Measurements from ENCODE around the gene C7orf33.
"Not testable (repeated sequence)": the region's sequence is repeated elsewhere in the genome, so short reads cannot be mapped to it uniquely, and the experiment has no call there.

The C7orf33 gene

DNA sequence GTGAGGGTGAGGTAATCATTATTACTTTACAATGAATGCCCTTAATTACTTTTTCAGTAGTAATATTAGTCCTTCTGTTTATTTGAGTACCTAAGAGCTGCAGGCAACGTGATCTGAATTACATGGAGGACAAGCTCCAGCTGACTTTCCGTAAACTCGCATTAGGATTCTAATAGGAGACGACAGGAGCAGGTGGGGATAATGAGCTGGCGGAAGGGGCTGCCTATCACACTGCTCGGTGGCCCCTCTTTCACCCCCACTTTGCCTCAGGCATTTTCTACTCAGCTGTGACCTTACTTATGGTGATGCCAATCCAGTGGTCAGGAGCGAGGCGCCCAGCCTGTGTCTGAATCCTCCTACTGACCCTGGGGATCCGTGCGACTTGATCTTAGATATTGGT lies at the start of gene C7orf33:
Gene C7orf33, plus strand, starts transcription at position 296 of the 400 bp plus-strand sequence. CDS start 160 bp downstream, outside the sequence.
- DNase-seq = no peak

- DNase-seq = no peak
Observed at GRCh38 chr7:148541891-148542504, 48.6 kb upstream of the C7orf33 start.

- no peak for DNase-seq
Observed at GRCh38 chr7:148543302-148543701, 47.3 kb upstream of the C7orf33 start.

DNA sequence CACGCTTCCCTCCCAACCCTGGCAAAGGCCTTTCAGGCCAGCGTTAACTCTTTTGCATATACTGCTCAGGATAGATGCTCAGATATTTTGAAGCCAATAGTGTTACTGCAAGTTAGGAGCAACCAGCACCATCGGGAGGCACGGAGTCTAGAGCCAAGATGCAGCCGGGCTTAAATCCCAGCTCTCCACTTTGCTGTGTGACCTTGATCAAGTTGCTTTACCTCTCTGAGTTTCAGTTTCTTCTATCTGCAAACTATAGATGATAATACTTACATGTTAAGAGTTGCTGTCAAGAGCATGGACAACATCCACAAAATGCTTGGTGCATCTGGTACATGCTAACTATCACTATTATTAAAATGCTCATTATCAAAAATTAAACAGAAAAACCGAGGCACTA lies 45.4 kb upstream of the C7orf33 start:
- DNase-seq = no peak

DNA sequence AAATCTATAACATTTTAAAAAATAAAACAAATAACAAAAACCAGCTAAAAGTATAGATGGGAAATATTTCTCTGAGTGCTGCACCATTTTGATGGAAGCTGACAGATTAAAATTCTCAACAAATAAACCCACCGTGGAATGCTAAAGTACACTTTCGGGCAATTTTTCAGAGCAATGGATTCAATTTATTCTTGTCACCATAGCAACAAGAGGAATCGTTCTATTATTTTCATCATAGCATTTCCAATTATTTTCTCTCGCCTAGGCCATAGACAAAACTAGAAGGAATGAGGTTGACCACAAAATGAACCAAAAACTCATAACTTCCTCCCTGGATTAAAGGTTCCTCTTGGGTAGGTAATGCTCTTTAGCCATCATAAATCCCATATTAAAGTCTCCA lies 44.6 kb upstream of the C7orf33 start:
- no peak for DNase-seq

GRCh38 chr7:148546857-148547256 lies 43.7 kb upstream of the C7orf33 start:
- no peak for DNase-seq

GRCh38 chr7:148547951-148548350 lies 42.6 kb upstream of the C7orf33 start:
- no peak for DNase-seq

GRCh38 chr7:148553979-148554378 lies 36.6 kb upstream of the C7orf33 start:
- DNase-seq = no peak

GRCh38 chr7:148556892-148557291 lies 33.7 kb upstream of the C7orf33 start:
- no peak for DNase-seq

GRCh38 chr7:148558914-148559313 lies 31.7 kb upstream of the C7orf33 start:
- no peak for DNase-seq

GRCh38 chr7:148561099-148561498 lies 29.5 kb upstream of the C7orf33 start:
- DNase-seq = no peak

GRCh38 chr7:148563583-148564274 lies 26.8 kb upstream of the C7orf33 start:
- DNase-seq = no peak

GRCh38 chr7:148564275-148564951 lies 26.2 kb upstream of the C7orf33 start:
- not testable (repeated sequence) for DNase-seq

- no peak for DNase-seq
Observed at GRCh38 chr7:148566736-148567135, 23.8 kb upstream of the C7orf33 start.

DNA sequence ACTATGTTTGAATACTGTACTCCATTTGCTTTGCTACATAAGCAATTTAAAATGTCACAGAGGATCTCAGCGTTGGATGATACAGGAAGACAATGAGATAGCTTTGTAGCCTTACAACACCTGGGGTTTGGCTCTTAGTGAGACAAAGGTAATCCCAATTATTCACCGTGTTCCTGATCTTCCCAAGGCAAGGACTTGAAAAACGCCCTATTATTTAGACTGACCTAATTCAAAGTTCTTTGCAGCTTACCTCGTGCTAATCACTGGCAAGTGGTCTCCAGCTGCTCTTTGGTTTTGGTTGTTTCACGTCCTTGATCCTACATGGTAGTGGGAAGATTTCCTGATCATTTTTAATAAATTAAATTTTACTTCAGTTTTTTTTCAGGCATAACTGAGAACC lies 23.0 kb upstream of the C7orf33 start:
- DNase-seq = no peak

DNA sequence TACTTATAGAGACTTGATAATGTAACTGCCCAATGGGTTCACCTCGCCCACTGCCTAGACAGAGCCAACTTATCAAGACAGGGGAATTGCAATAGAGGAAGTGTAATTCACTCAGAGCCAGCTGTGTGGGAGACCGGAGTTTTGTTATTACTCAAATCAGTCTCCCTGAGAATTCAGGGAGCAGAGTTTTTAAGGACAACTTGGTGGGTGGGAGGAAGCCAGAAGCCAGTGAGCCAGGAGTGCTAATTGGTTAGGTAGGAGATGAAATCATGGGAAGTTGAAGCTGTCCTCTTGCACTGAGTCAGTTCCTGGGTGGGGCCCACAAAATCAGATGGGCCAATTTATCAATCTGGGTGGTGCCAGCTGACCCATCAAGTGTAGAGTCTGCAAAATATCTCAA lies 20.1 kb upstream of the C7orf33 start:
- DNase-seq = no peak

DNA sequence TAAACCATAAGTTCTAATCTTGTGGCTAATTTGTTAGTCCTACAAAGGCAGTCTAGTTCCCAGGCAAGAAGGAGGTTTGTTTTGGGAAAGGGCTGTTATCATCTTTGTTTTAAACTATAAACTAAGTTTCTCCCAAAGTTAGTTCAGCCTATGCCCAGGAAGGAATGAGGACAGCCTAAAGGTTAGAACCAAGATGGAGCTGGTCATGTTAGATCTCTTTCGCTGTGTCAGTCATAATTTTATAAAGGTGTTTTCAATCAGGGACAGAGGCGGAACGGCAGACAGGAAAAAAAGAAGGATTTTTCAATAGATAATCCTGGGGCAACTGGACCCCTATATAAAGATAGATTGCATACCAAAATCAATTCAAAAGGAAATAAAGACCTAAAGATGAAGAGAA lies 19.6 kb upstream of the C7orf33 start:
- DNase-seq = not testable (repeated sequence)

- no peak for DNase-seq
Observed at GRCh38 chr7:148571381-148571780, 19.2 kb upstream of the C7orf33 start.

DNA sequence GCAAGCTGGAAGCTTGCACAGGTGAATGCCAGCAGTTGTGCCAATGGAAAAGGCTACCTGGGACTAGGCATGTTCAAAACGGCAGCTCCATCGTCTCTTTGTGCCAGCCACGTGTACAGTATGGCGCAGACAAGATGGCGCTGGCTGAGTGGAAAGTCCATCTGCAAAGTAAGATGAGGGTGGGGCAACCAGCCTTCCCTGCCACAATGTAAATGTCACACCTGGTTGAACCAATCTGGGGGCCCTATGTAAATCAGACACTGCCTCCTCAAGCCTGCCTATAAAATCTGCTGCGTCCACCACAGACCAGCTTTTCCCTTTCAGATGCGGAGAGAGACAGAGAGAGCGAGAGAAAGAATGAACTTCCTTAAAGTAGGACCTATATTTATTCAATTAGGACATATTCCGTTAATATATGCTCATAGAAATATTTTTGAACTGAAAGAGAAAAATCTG lies 18.5 kb upstream of the C7orf33 start:
- DNase-seq = no peak

DNA sequence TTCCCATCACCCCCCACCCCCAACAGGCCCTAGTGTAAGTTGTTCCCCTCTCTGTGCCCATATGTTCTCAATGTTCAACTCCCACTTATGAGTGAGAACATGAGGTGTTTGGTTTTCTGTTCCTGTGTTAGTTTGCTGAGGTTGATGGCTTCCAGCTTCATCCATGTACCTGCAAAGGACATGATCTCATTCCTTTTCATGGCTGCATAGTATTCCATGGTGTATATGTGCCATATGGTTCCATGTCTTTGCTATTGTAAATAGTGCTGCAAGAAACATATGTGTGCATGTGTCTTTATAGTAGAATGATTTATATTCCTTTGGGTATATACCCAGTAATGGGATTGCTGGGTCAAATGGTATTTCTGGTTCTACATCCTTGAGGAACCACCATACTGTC lies 17.0 kb upstream of the C7orf33 start:
- DNase-seq = not testable (repeated sequence)

GRCh38 chr7:148575640-148576411 lies 14.7 kb upstream of the C7orf33 start:
- peak; percentile 77 for DNase-seq

DNA sequence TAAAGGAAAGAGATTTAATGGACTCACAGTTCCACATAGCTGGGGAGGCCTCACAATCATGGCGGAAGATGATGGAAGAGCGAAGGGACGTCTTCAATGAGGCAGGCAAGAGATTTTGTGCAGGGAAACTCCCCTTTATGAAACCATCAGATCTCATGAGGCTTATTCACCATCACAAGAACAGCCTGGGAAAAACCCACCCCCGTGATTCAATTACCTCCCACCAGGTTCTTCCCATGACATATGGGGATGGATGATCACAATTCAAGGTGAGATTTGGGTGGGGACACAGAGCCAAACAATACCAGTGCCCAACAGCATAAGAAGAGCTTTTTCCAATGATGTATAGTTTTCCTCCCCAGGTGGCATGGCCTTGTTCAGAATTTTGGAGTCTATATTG lies 11.2 kb upstream of the C7orf33 start:
- DNase-seq = no peak

DNA sequence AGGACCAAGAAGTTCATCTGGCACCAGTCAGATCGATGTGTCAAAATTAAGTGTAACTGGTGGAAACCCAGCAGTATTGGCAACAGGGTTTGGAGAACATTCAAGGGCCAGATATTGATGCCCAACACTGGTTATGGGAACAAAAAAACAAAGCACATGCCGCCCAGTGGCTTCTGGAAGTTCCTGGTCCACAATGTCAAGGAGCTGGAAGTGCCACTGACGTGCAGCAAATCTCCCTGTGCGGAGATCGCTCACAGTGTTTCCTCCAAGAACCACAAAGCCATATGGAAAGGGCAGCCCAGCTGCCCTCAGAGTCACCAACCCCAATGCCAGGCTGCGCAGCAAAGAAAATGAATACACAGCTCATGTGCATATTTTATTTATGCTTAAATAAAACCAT lies 10.1 kb upstream of the C7orf33 start:
- no peak for DNase-seq
